ENCODE results near the gene ARHGAP4.

The ARHGAP4 gene

GRCh38 chrX:153944140-153944799 is 18.2 kb upstream of the ARHGAP4 start, which contains the start of gene RENBP:
Gene RENBP, minus strand, starts transcription at chrX:153944643. Its CDS starts 33 bp downstream, at chrX:153944610.
- DNase-seq = no peak

- DNase-seq = no peak
Measured at GRCh38 chrX:153941336-153942252, 15.5 kb upstream of the ARHGAP4 start.

GRCh38 chrX:153939573-153939972 is 13.5 kb upstream of the ARHGAP4 start:
- DNase-seq = no peak

- no peak for DNase-seq
Measured at GRCh38 chrX:153938226-153938786, 12.2 kb upstream of the ARHGAP4 start.

GRCh38 chrX:153937056-153937455 is 11.0 kb upstream of the ARHGAP4 start:
- DNase-seq = no peak

GRCh38 chrX:153935326-153935851 is 9.3 kb upstream of the ARHGAP4 start:
- DNase-seq = no peak

GRCh38 chrX:153934762-153935325 is 8.8 kb upstream of the ARHGAP4 start, which contains the start of gene NAA10:
Gene NAA10, minus strand, starts transcription at chrX:153935037. Its CDS starts 133 bp downstream, at chrX:153934904.
- peak; percentile 22 to 32 for DNase-seq

- DNase-seq = no peak
Measured at GRCh38 chrX:153934148-153934761, 8.2 kb upstream of the ARHGAP4 start.

GRCh38 chrX:153933748-153934147 is 7.7 kb upstream of the ARHGAP4 start:
- DNase-seq = no peak

GRCh38 chrX:153932220-153932915 is 6.3 kb upstream of the ARHGAP4 start:
- DNase-seq = no peak

GRCh38 chrX:153931748-153932147 is 5.7 kb upstream of the ARHGAP4 start:
- no peak for DNase-seq

- DNase-seq = no peak
Measured at GRCh38 chrX:153931151-153931550, 5.1 kb upstream of the ARHGAP4 start.

GRCh38 chrX:153930011-153930910 is 4.2 kb upstream of the ARHGAP4 start:
- no peak for DNase-seq

- no peak for DNase-seq
Measured at GRCh38 chrX:153929576-153929975, 3.5 kb upstream of the ARHGAP4 start.

- no peak for DNase-seq
Measured at GRCh38 chrX:153928846-153929245, 2.8 kb upstream of the ARHGAP4 start.

- peak; percentile 79 to 89 for DNase-seq
Measured at GRCh38 chrX:153927922-153928760, 2.1 kb upstream of the ARHGAP4 start.

GRCh38 chrX:153927672-153927921 is 1.5 kb upstream of the ARHGAP4 start:
- DNase-seq = no peak

- peak; percentile 81 to 84 for DNase-seq
Measured at GRCh38 chrX:153926858-153927671, 1.0 kb upstream of the ARHGAP4 start.

- DNase-seq = no peak
Measured at GRCh38 chrX:153926552-153926857, 441 bp upstream of the ARHGAP4 start.

- DNase-seq = no peak
Measured at GRCh38 chrX:153925387-153925738, 701 bp downstream of the ARHGAP4 start.
